NCI-H524 (cell line): ENCODE measurements around the gene DAB1.

Source experiments
- DNase-seq, 2 experiments: peaks; one replicate each; lab custom pipeline; 2025; lab: John Stamatoyannopoulos, UW

Gene DAB1

DNA sequence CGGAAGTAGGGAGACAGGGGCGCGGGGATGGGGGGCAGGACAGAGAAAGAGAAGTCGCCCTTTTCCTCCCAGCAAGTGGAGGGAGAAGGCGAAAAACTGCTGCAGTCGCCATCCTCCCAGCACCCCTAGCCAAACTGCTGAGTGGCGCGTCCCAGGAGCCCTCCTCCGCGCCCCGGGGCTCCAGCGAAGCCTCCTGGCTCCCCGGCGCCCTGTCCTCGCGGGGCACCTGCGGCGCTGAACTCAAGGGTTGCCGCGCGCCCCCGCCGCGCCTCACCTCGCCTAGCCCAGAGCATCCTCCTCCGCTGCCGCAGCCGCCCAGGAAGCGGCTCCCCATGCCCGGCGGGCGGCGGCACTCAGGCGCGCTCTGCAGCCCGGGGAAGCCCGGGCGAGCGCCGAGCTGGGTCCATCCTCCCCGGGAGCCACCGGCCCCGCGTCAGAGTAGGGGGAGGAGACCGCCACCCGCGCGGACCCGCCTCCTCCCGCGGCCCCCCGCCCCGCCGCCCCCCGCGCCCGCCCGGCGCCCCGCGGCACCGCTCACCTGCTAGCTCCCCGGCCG is at the start of gene DAB1:
DAB1 (minus strand) TSS at position 405 of the 556 bp plus-strand sequence. CDS start 133,030 bp downstream, outside the sequence.
- DNase-seq: peak in 1 of 2 experiments; percentile 36

DNA sequence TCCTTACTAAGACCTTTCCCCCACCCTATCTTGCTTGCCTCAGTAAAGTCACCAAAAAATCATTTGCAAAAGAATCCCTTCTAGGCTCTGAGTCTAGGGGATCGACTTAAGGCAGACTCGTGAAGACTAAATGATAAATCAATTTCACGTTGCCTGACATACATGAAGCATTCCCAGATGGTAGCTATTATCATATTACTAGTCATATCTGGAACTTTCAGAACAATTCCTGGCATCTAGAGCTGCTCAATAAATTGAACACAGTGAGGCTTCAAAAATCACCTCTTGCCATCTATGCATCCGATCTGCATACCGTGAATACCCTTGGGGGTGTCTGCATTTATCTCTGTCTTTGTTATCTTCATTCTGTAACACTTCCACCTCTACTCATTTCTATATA is 49.6 kb upstream of the DAB1 start:
- no peak for DNase-seq

DNA sequence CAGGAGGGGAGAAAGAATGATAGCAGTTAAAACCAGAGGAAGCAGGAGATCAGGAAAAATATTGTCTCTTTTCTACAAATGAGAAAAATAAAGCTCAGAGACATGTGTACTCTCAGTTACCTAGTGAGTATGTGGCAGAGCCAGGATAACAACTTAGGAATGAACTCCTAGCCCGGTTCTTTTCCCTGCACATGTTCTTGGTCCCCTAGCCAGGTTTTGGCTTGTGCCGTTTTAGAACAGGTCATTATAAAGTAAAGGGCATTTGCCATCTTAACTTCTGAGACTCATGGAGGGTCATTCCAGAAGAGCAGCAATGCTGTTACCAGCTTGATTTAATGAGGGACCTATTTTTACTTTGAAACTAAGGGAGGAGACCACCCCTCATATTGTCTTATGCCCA is 48.1 kb upstream of the DAB1 start:
- DNase-seq: no peak

DNA sequence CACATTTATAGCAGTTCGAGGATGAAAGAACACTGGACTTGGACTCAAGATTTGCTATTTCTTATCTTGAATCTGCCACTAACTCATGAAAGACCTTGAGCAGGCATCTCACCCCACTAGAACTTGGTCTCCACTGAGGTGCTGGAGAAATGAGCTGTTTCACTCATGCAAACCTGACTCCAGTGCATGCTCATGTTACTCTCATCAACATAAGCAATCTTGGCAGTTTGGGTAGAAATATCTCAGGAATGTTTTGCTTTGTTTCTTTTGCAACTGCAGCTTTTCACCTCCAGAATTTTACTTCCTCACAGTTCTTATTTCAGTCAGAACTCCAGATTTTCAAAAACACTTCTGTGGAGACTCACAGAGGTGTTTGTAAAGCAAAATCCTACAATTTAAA is 46.2 kb upstream of the DAB1 start:
- no peak for DNase-seq

DNA sequence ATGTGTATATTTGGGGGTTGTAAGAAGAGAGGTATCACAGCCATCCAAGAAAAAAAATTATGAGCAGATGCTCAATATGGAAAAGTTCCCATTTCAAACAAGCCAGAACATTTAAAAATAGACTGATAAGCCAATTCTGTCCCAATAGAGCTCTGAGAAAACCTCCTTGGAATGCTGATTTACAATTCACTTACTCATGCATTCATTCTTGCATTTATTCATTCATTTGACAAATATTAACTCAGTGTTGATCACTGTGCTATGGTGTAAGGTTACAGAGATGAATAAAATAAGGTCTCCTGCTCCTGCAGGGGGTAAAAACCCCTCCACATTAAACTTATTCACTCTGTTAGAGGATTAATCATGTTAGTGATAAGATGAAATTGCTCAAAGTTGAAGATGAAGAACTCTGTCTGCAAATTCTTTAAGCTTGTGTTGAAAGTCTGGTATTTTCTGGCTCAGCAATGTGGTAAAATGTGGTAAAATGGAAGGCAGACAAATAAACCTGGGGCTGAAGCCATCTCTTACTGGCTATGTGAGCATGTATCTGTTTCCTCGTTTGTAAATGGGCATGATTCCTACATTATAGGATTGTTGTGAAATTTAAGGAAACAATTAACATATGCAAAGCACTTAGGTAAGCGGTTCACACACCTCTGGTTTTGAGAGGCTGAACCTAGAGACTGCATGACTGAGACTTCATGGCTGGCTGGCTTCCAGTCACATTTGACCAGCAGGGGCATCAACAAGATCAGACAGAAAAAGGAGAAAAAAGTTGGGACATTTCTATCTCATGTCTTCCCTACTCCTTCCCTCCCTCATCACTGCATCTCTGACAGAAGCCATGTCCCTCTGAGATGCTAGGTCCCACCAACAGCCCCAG is 45.0 kb upstream of the DAB1 start:
- no peak for DNase-seq

DNA sequence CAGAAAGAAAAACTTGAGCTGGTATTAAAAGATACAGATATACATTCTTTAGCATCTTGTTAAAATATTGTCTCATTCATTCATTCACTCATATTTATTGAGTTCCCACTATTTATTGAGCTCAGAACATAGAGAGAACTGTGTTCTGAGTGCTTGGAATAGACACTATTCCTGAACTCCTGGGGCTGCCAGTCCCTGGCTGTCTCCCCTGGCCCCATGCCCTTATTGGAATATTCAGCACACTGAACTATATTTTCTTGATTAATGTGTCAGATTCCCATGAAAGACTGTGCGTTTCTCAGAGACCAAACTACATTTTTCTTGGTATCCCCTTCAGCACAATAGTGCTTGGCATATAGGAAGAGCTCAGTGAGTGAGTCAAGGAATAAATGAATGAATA is 44.0 kb upstream of the DAB1 start:
- DNase-seq: no peak

DNA sequence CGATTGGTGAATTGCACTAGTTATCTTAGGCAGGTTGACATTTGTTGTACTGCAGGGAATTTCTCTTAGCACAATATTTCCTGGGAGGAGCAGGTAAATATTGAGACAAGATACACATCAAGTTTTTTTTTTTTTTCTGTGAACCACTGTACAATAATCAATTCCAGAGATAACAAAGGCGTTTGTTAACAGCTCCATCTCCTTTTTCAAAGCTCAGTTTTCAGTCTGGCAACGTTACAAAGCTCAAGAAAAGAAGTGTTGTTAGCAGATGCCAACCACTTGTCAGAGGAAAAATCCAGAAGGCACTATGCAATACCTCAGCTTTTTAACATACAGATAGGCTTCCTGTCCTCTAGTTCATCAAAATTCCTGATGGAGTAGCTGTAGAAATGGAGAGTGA is 40.9 kb upstream of the DAB1 start:
- peak in 1 of 2 experiments; percentile 36 for DNase-seq

DNA sequence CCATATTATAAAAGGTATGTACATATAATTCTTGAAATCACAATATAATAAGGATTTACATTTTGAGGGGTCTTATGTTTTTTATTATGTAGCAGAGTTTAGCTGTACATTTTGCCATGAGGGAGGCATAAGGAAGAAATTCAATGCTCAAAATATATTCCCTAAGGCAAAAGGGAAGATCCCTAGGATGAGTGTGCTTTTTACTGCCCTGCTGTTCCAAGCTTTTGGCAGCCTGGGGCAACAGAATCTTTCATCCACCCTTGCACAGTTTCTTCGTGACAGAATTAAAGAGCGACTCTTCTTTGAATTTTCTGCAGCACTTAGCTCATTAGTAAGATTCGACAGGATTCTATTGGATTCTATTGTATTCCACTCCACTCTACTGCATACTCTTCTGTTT is 39.5 kb upstream of the DAB1 start:
- DNase-seq: no peak

DNA sequence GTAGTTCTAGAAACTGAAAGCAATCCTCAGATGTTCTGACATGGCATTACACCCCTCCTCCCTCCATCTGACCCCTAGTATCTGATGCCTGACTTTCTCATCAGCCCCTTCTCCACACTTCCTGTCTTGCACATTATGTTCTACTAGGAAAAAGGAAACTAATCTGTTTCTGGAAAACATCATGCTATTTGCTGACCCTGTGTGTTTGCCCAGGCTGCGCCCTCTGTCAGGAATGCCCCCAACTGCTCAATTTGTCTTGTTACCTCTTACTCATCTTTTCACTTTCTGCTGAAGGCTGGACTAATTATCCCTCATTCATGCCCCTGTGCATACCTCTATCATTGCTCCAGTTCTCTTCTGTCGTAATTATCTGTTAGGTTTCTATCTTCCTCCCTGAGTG is 37.5 kb upstream of the DAB1 start:
- no peak for DNase-seq

DNA sequence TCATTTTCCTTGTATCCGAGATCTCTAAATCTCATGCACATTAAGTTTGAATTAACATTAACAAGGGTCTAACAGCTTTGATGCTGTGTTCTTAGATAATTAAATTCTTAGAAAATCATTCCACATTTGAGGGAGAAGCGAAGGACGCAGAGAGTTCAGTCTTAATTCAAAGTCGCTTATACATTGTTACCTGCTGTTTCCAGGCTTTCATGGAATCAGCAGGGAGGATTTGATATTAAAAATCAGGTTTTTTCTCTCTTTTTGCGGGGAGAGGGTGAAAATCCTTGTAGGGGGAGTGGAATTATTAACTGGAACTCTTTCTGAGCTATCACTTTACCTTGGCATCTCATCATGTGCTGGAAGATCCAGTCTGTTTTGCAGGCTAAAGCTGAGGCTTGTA is 27.7 kb upstream of the DAB1 start:
- DNase-seq: no peak

DNA sequence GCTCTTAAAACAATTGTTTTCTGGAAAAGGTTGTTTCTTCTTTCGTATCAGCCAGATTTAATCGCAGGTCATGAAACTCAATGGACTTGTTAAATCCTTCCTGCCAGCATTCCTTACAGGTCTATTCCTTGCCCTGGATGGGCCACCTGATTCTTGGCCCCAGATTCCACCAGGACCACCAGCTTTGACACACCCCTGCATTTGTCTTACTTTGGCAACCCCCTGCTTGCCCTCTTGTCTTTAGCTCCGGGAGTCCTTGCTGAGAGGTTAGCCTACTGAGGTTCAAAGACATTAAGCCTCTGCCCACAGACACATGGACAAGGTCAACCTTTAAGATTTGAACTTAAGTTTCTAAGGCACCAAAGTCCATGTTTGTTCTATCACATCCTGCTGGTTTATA is 27.1 kb upstream of the DAB1 start:
- no peak for DNase-seq

DNA sequence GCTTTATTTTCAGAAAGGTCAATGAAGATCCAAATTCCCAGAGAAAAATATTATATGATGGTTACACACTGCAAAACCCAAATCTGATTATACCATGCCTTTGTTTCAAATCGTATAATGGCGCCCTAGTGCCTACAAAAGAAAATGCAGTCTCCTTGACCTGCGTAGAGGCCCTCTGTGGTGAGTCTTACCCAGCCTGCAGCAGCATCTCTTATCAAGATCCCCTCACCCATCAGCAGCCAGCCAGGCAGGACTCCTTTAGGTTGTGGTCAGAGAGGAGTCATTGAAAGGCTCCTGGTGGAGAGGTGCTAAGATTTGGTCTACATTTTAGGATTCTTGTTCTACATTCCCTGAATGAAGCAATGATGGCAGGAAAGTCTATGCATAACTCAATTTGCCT is 23.7 kb upstream of the DAB1 start:
- no peak for DNase-seq

DNA sequence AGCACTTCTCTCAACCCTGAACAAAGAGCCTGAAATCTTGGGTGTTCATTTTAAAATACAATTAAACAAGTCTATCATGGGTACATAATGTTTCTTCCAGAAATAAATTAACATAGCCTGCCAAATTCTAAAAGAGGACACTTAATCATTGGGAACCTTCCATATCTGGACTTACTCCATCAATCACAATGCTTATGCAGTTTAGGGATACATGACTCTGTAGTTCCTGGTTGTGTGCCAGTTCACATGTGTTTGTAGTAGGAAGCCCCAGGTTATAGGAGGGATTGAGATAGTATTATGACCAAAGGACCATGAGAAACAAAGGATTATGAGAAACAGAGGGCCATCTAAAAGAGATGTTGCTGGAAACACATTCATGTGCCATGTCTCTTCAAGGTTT is 19.1 kb upstream of the DAB1 start:
- DNase-seq: no peak

DNA sequence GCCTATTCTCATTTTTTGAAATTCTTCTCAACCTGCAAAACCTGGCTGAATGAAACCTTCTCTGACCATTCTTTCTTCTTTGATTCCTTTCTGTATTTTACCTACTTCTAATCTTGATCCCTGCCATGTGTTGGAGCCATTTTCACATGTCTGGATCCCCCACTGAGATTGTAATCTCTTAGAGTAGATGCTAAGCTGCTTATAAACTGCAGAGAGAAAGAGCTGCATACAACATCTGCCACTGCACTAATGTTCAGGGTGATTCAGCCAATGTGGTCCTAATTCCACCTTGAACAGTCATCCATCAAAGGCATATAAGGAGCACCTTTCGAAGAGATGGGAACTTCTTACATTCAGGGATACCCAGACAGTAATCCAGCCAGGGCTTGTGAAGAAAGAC is 16.2 kb upstream of the DAB1 start:
- DNase-seq: peak; percentile 90 to 96

DNA sequence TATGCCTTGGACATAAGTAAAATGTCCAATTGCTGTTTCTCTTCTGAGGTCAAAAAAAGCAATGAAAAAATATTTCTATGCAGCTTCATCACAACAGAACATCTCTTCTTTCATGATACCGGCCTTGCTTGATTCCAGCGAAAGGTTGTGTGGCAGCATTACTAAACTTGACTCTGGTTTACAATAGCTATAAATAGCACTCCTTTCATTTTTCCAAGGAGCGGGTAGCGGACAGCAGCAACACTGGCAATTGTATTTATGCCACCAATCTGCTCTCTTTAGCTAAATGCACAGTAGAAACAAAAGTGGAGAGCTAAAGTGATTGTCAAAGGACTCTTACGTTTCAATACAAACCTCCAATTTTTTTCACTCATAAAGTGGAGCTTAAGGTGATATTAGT is 7.5 kb upstream of the DAB1 start:
- no peak for DNase-seq

DNA sequence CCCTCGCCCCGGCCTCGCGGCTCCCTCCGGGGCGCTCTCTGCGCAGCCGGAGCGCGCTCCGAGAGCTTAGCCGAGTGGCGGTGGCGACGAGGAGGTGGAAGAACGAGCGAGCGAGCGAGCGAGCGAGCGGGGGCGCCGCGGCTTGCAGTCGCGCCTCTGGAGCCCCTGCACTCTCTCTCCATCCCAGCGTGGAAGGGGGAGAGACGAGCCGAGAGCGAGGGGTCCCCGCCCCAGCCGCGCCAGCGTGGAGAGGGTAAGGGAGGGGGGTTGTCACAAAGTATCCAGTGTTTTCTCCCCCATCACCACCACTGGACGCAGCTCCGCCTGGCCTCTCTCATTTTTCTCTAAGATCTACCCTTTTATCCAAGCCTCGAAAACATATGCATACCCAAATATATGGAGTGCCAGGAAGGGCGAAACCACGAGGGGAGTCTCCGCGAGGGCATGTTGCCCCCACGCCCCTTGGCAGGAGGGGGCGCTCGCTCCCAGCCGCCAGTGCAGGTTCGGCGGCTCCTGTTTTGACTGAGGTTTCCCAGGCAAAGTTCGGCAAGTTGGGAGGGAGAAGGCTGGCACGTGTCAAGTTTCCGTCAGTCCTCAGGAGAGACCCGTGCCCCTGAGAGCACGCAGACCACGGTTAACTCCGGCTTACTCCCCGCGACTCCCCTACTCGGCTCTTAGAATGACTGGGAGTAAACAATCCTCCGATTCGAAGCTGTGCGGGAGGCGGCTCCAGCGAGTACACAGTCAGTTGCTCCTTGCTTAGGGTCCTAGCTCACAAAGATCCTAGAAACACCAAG is 569 bp upstream of the DAB1 start:
- peak; percentile 38 to 69 for DNase-seq

DNA sequence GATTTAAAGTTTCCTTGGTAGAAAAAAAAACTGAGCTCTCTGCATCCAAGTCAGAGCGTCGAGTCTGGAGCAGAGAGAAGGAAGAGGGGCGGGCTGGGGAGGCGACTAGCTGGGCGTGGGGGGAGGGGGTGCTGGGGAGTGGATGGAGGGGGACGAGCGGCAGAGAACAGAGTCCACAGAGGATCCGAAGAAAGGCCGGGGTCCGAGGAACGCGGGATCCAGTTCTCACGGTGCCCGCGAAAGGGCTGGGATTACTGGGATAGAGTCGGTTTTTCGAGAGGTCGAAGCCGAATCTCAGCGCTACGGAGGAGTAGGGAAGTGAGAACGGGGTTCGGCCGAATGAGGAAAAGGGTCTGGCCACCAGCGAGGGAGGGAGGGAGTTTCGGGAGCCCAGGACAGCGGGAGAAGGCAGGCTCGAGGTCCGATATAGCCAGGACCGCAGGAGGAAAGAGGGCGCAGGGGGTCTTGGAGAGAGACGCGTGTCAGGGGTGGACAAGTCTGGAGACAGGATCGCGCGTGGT is 665 bp downstream of the DAB1 start:
- DNase-seq: peak in 1 of 2 experiments; percentile 17

DNA sequence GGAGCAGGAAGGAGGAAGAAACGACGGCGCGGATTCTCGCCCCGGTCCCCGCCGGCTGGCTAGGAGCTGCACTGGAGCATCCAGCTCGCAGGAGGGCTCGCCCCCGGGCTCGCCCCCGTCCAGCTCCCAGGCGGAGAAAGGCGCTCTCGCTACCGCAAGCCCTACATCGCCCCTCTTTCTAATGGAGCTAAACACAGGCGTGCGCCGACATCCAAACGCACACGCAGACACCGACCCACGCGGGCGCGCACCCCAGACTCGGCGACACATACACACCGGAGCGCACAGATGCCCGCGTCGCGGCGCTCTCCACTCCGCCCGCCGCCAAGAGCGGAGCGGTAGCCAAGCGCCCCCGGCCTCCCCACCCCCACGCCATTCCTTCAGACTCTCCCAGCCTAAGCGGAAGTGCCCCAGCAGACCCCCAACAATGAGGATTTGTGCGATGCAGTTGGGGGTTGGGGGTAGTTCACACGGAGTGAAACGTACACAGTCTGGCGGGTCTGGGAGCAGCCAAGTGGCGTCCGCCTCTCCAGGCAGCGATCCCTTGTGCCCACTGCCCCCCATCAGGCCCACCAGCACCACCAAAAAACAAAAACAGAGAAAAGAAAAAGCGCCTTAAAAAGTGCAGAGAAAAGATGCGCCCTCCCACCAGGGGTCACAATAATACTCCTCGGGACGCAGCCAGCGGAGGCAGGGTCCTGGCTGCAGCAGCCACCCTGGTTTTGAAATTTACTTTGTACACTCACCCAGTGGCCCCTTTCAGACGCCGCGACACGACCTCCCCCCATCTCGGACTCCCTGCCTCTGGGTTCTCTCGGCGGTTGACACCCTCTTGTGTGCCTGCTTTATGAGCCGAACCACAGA is 1.4 kb downstream of the DAB1 start:
- peak; percentile 26 to 49 for DNase-seq

DNA sequence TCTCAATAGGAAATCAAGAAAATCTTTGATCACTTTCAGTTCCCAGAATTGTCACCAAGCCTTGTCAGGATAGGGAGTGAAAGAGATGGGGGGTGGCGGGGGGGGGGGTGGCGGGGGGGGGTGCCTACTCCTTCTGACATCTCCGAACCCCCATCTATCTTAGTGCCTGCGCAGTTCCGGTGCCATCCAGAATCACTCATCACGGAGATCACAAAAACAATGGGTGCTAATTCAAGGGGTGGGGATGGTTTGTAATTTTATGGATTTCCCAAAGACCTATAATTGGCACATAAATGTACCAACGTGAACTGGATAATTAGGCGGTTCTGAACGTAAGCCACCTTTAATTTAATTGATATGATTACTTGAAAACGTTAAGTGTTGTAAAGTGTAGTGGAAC is 2.1 kb downstream of the DAB1 start:
- DNase-seq: no peak

DNA sequence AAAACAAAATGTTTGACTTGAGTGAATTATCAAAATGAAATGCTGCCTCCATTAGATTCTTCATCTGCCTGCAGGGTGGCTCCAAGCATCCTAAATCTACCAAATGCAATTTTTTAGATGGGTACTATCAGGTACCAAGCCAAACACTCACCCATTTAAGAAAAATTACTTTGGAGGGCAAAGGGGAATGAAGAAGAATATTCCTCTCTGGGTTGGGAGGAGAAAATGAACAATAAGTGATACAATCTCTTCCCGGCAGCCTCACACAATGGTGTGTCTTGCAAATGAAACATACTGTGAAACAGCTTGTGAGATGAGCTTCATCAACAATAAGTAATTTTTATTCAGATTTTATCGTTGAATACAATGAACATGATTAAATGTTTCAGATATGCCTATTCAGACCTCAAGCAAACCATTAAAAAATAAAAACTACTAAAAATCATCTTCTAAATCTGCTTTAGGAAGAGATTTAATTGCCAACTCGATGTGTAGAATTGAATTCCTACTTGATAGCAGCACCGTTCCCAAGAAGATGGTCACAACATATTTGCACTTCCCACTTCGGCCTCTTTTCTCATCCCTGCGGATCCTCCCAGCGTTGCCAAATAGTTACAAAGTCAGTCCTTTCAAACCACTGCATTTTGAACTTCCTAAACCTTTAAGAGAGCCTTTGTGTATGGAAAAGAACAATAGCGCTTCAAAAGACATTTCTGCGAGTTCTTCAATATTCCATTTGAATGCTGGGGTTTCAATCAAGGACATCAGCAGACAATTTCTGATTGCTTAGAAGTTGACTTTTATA is 2.7 kb downstream of the DAB1 start:
- DNase-seq: peak in 1 of 2 experiments; percentile 9

DNA sequence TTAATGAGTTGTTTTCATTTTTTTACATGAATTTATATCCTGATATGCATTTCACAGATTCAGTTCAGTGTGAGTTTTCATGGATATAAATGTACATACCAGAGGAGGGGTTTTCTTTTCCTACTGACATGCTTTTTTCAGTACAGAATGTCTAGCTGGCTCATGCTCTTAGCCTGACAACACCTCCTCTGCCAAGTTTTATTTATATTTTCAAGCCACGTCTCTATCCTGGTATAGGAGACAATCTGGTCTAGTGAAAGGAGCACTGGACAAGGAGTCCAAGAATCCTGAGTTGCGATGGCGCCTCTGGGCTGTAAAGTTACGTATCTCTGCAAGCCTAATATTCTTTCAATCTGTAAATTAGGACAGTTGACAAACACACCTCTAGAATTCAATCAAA is 4.9 kb downstream of the DAB1 start:
- DNase-seq: no peak
